ENCODE results near the gene RASSF7.

- TF ChIP-seq CTCF (IDR thresholded peaks at IDR 0.05): no peak
- no peak for TF ChIP-seq EZH2 (IDR thresholded peaks at IDR 0.05)
- TF ChIP-seq EZH2phosphoT487 (IDR thresholded peaks at IDR 0.05): no peak
These were observed 26.2 kb upstream of the RASSF7 start for GRCh38 chr11:534396-535209.
